GM18507 (cell line): ENCODE measurements around the gene DSP.

Source experiments
- DNase-seq: peaks from one replicate; pipeline ENCODE4 v3.0.0; 2011; ENCODE audit warnings: low read depth; ENCODE audit not compliant: insufficient read length; ENCODE audit errors: extremely low spot score
- FAIRE-seq: peaks from 2 replicates; lab custom pipeline; 2011; peaks lifted over from hg19 to GRCh38; lab: Jason Lieb, UNC

The DSP gene

GRCh38 chr6:7541175-7542064 lies at the start of gene DSP:
TSS of gene DSP (plus strand) at chr6:7541671. CDS start at chr6:7541916, 245 bp downstream.
- no peak for DNase-seq
- FAIRE-seq, result no peak

- DNase-seq (no peak), FAIRE-seq (no peak)
Measured at GRCh38 chr6:7493866-7494265, 47.6 kb upstream of the DSP start.

- FAIRE-seq, result no peak
- no peak for DNase-seq
Measured at GRCh38 chr6:7494638-7495037, 46.8 kb upstream of the DSP start.

- no peak for FAIRE-seq
- no peak for DNase-seq
Measured at GRCh38 chr6:7496266-7496875, 45.1 kb upstream of the DSP start.

GRCh38 chr6:7500752-7501282 lies 40.7 kb upstream of the DSP start:
- no peak for FAIRE-seq
- DNase-seq, result no peak

- DNase-seq (no peak), FAIRE-seq (no peak)
Measured at GRCh38 chr6:7502743-7503142, 38.7 kb upstream of the DSP start.

GRCh38 chr6:7504041-7504440 lies 37.4 kb upstream of the DSP start:
- no peak for DNase-seq
- FAIRE-seq, result no peak

GRCh38 chr6:7505189-7505699 lies 36.2 kb upstream of the DSP start:
- no peak for FAIRE-seq
- DNase-seq, result no peak

- DNase-seq, result no peak
- no peak for FAIRE-seq
Measured at GRCh38 chr6:7507600-7507999, 33.9 kb upstream of the DSP start.

GRCh38 chr6:7512320-7512719 lies 29.2 kb upstream of the DSP start:
- no peak for DNase-seq
- no peak for FAIRE-seq

- no peak for DNase-seq
- FAIRE-seq, result no peak
Measured at GRCh38 chr6:7513529-7513928, 27.9 kb upstream of the DSP start.

- DNase-seq, result no peak
- FAIRE-seq, result no peak
Measured at GRCh38 chr6:7515363-7515762, 26.1 kb upstream of the DSP start.

- FAIRE-seq, result no peak
- DNase-seq, result no peak
Measured at GRCh38 chr6:7518877-7519276, 22.6 kb upstream of the DSP start.

GRCh38 chr6:7522873-7523272 lies 18.6 kb upstream of the DSP start:
- FAIRE-seq, result no peak
- DNase-seq, result no peak

GRCh38 chr6:7523922-7524321 lies 17.5 kb upstream of the DSP start:
- DNase-seq (no peak), FAIRE-seq (no peak)

- FAIRE-seq, result no peak
- DNase-seq, result no peak
Measured at GRCh38 chr6:7526755-7527154, 14.7 kb upstream of the DSP start.

GRCh38 chr6:7528565-7528964 lies 12.9 kb upstream of the DSP start:
- DNase-seq (no peak), FAIRE-seq (no peak)

- DNase-seq, result no peak
- FAIRE-seq, result no peak
Measured at GRCh38 chr6:7529141-7529540, 12.3 kb upstream of the DSP start.

GRCh38 chr6:7532232-7532631 lies 9.2 kb upstream of the DSP start:
- FAIRE-seq (no peak), DNase-seq (no peak)

- DNase-seq (no peak), FAIRE-seq (no peak)
Measured at GRCh38 chr6:7532821-7533220, 8.7 kb upstream of the DSP start.

- FAIRE-seq (no peak), DNase-seq (no peak)
Measured at GRCh38 chr6:7534192-7534591, 7.3 kb upstream of the DSP start.
